Body of pancreas (tissue), 4 donors: Measurements from ENCODE around the gene KRTAP10-2.

ENCODE experiments used
- CTCF ChIP-seq, 7 experiments: fragments of 450-650 bp in 4 of 7; fragments of 200-600 bp in 3 of 7; sonication (generic) in 3 of 7; IDR thresholded peaks; one replicate each; pipeline ENCODE4 v1.5.1; 2016 to 2019; ENCODE audit warnings: antibody characterized with exemption in 7 of 7
- POLR2A ChIP-seq, 3 donors: fragments of 450-650 bp; IDR thresholded peaks; one replicate each; pipeline ENCODE4 v1.6.1; 2016; ENCODE audit warnings: antibody characterized with exemption in 3 of 3, mild to moderate bottlenecking in 2 of 3

GRCh38 chr21:44592446-44593311 is 41.4 kb upstream of the KRTAP10-2 start, which contains the start of gene KRTAP10-6:
- no peak for TF ChIP-seq POLR2A (IDR thresholded peaks at IDR 0.05)
- no peak for TF ChIP-seq CTCF (IDR thresholded peaks at IDR 0.05)
